NT2/D1 (cell line): ENCODE measurements around the gene TSC22D1.
A peak's percentile ranks its signal among the peaks of the same experiment; 100 is the strongest.

Source experiments
- DNase-seq: peaks from one replicate; pipeline ENCODE4 v3.0.0-alpha.2; 2011; ENCODE audit warnings: low read depth, low spot score
- H3K27me3 ChIP-seq: 2 replicates; pipeline ENCODE4 v1.6.0; 2011; ENCODE audit warnings: mild to moderate bottlenecking; ENCODE audit not compliant: insufficient read length, insufficient read depth
- H3K36me3 ChIP-seq: 2 replicates; pipeline ENCODE4 v1.6.1; 2011; ENCODE audit warnings: mild to moderate bottlenecking, low read length, mixed read lengths; ENCODE audit not compliant: insufficient read depth, insufficient read length
- H3K4me1 ChIP-seq: 2 replicates; pipeline ENCODE4 v1.5.1; 2011; ENCODE audit not compliant: insufficient read depth, insufficient read length
- H3K4me3 ChIP-seq: 2 replicates; pipeline ENCODE4 v1.5.1; 2011; ENCODE audit warnings: low read depth; ENCODE audit not compliant: insufficient read length
- H3K9ac ChIP-seq: 2 replicates; pipeline ENCODE4 v1.6.0; 2011; ENCODE audit warnings: low read depth; ENCODE audit not compliant: insufficient read length
- H3K9me3 ChIP-seq: 2 replicates; pipeline ENCODE4 v1.5.1; 2011; ENCODE audit warnings: mild to moderate bottlenecking, low read length; ENCODE audit not compliant: insufficient read depth
- SUZ12 ChIP-seq: IDR thresholded peaks from 2 replicates; pipeline ENCODE4 v1.6.1; 2011; ENCODE audit not compliant: insufficient read length, insufficient read depth; ENCODE audit errors: extremely low read depth
- YY1 ChIP-seq: IDR thresholded peaks from 2 replicates; pipeline ENCODE4 v1.6.1; 2011; ENCODE audit not compliant: insufficient read length, insufficient read depth
- ZNF274 ChIP-seq: IDR thresholded peaks from 2 replicates; pipeline ENCODE4 v1.6.1; 2011; ENCODE audit warnings: mild to moderate bottlenecking, low read depth, low read length

TSC22D1 gene

GRCh38 chr13:44411841-44412240 is 164.3 kb downstream of the TSC22D1 start:
- Histone ChIP-seq H3K9me3 (no peaks in the 10 kb centered on the region; the same call in 1 of the 2 replicates), H3K36me3 (no peaks in the 10 kb centered on the region), H3K4me3 (no peak overlapping the region), H3K4me1 (peaks cover 6% of the 10 kb centered on the region), H3K9ac (no peak overlapping the region), H3K27me3 (no peaks in the 10 kb centered on the region)
- no peak for DNase-seq
- TF ChIP-seq ZNF274 (no peak), YY1 (no peak), SUZ12 (no peak)

DNA sequence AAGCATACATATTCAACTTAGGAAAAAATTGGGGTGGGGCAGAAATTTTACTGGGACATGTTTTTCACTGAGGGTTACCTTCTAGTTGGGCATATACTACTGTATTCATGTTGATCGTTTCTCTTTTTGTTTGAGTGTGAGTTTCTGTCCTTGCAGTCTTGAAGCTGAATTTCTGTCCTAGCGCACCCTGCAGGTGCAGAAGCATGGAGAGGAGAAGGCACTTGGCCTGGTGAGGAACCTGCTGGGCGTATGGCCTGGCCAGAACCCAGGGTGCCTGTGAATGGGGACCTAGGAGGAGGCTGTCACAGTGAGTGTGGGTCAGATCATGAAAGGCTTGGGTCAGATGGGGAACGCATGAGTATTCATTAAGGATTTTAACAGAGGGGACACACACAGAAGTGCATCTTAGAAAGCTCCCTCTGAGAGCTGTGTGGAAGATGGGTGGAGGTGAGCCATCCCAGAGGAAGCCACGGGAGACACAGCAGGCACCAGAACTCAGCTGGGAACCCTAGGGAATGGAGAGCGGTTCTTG is 165.7 kb downstream of the TSC22D1 start:
- Histone ChIP-seq H3K9ac (no peak overlapping the region), H3K27me3 (no peaks in the 10 kb centered on the region), H3K36me3 (no peaks in the 10 kb centered on the region), H3K9me3 (no peaks in the 10 kb centered on the region; the same call in 1 of the 2 replicates), H3K4me3 (no peak overlapping the region), H3K4me1 (peaks cover 9% of the 10 kb centered on the region)
- no peak for TF ChIP-seq ZNF274
- DNase-seq: no peak

GRCh38 chr13:44409595-44409994 is 166.5 kb downstream of the TSC22D1 start:
- Histone ChIP-seq H3K9ac (no peak overlapping the region), H3K4me1 (peaks cover 9% of the 10 kb centered on the region), H3K36me3 (no peaks in the 10 kb centered on the region), H3K27me3 (no peaks in the 10 kb centered on the region), H3K9me3 (no peaks in the 10 kb centered on the region; the same call in 1 of the 2 replicates), H3K4me3 (no peak overlapping the region)
- no peak for TF ChIP-seq ZNF274
- no peak for TF ChIP-seq SUZ12
- no peak for TF ChIP-seq YY1
- no peak for DNase-seq

DNA sequence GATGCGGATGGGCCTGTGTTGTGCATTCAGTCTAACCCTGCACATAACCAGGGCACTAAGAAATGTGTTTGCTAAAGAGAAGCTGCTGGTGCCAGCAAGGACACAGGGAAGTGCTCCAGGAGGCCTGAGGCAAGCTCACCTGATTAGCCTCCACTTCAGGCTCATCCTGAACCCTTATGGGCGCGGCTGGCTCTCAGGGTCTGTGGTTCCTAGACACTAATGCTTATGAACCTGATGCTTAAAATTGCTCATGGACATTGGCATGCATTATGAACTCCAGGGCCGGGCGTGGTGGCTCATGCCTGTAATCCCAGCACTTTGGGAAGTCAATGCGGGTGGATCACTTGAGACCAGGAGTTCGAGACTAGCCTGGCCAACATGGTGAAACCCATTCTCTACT is 168.2 kb downstream of the TSC22D1 start:
- H3K36me3 ChIP-seq: no peaks in the 10 kb centered on the region
- TF ChIP-seq SUZ12: no peak
- no peak for TF ChIP-seq ZNF274
- TF ChIP-seq YY1: no peak
- H3K9me3 ChIP-seq: no peaks in the 10 kb centered on the region
- H3K9ac ChIP-seq: no peak overlapping the region
- no peak overlapping the region for H3K4me3 ChIP-seq
- H3K4me1 ChIP-seq: peaks cover 12% of the 10 kb centered on the region
- H3K27me3 ChIP-seq: no peaks in the 10 kb centered on the region
- no peak for DNase-seq

DNA sequence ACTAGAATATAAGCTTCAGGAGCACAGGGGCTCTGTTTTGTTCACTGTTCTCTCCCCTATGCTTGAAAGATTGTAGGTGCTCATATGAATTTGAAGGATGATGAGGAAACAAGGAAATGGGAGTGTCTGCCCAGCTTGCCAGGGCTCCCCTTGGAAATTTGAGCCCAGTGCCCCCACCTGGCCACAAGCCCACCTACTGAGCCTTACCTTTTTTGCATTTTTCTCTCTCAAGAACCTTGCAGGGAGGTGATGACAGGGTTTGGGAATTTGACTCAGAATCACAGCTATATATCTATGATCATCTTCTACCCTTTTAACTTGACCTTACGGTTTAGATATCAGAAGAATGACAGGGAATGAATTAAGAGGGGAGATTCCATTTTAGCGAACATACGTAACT is 168.8 kb downstream of the TSC22D1 start:
- H3K4me1 ChIP-seq: peaks cover 16% of the 10 kb centered on the region
- H3K27me3 ChIP-seq: no peaks in the 10 kb centered on the region
- no peak for TF ChIP-seq YY1
- no peak for TF ChIP-seq SUZ12
- no peak for TF ChIP-seq ZNF274
- no peak overlapping the region for H3K4me3 ChIP-seq
- H3K9me3 ChIP-seq: no peaks in the 10 kb centered on the region
- no peak overlapping the region for H3K9ac ChIP-seq
- no peak for DNase-seq
- no peaks in the 10 kb centered on the region for H3K36me3 ChIP-seq

GRCh38 chr13:44406617-44407016 is 169.5 kb downstream of the TSC22D1 start:
- Histone ChIP-seq H3K4me1 (peaks cover 18% of the 10 kb centered on the region), H3K9ac (no peak overlapping the region), H3K4me3 (no peak overlapping the region), H3K9me3 (no peaks in the 10 kb centered on the region), H3K36me3 (no peaks in the 10 kb centered on the region), H3K27me3 (no peaks in the 10 kb centered on the region)
- TF ChIP-seq SUZ12 (no peak), YY1 (no peak), ZNF274 (no peak)
- DNase-seq: no peak

DNA sequence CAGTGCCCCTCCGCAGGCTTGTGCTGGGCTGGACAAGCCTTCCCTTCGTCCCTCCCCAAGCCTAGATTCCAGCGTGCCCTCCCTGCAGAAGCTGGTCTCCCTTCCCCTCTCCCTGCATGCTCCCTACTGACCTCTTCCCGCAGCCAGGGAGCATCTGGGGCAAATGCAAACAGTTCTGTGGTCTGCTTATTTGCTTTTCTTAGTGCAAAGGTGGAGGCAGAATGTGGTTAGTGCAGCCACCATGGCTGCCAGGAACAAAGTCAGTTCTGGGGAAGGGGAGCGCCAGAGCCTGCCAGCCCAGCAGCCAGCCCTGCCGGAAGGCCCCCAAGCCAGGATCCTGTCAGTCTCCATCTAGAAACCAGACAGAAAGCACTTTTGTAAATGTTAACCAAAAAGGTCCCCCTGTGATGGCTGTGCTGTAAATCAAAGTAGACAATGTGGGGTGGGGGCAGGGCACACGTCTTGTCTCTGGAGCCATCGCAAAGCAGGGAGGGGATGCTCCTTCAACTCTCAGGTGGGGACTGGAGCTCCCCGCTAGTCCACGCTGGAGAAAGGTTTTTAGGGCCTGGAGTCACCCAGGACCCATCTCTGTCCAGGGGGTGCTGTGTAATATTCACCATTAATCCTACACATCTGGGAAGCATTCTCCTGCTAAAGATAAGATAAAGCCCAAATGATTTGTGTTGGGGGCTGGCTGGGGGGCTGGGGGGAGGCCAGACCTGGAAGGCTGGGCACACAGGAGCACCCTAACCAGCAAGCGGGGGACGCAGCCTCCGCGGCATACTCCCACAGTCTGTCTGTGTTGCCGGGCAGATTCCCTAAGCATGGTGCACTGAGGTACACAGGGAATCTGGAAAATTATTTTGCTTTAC is 171.6 kb downstream of the TSC22D1 start:
- Histone ChIP-seq H3K9me3 (no peaks in the 10 kb centered on the region), H3K4me3 (peak overlapping the region; percentile 28), H3K36me3 (no peaks in the 10 kb centered on the region), H3K9ac (peak overlapping the region; percentile 74), H3K27me3 (no peaks in the 10 kb centered on the region), H3K4me1 (peaks cover 15% of the 10 kb centered on the region)
- DNase-seq: no peak
- TF ChIP-seq ZNF274 (no peak), YY1 (no peak), SUZ12 (no peak)
